GM12878 (cell line): Measurements from ENCODE around the gene PCSK2. TPM values are rescaled to one million over a fixed set of nuclear protein-coding genes. Genes with fewer than 3 reads are reported as not detected.

ENCODE experiments used
- ATAC-seq: fragments of 200-7000 bp; cut with Tn5 transposase; 3 replicates; pipeline ENCODE4 v1.9.1; 2020; ENCODE audit warnings: mild to moderate bottlenecking, moderate library complexity
- BruUV-seq: library from RNA; stranded (reverse); fragments of 400-500 nt; replicated peaks from 2 replicates; lab custom pipeline; 2021; lab: Mats Ljungman, UMichigan
- CTCF ChIA-PET: fragments of 300-600 bp; sonication (Branson Sonifier 250); formaldehyde crosslinking; extraction: SDS; loops from one replicate; lab custom pipeline; 2021; ENCODE audit warnings: inconsistent platforms; lab: Yijun Ruan, JAX
- POLR2A ChIA-PET: fragments of 350-600 bp; formaldehyde crosslinking; extraction: SDS; loops from one replicate; lab custom pipeline; 2021; ENCODE audit warnings: inconsistent platforms; lab: Charles Lee
- RAD21 ChIA-PET: fragments of 300-600 bp; sonication (Branson Sonifier 250); formaldehyde crosslinking; loops from one replicate; lab custom pipeline; 2023; ENCODE audit warnings: antibody characterized with exemption; ENCODE audit not compliant: unreplicated experiment; lab: Charles Lee
- SMC1A ChIA-PET: fragments of 300-600 bp; sonication (Branson Sonifier 250); formaldehyde crosslinking; loops from one replicate; lab custom pipeline; 2023; ENCODE audit not compliant: unreplicated experiment, uncharacterized antibody; lab: Charles Lee
- DNase-seq: peaks from one replicate; pipeline ENCODE4 v3.0.0-alpha.2; 2011; ENCODE audit warnings: low read depth, low spot score
- FAIRE-seq: peaks from 3 replicates; lab custom pipeline; 2011; peaks lifted over from hg19 to GRCh38; lab: Jason Lieb, UNC
- H2AFZ ChIP-seq: 2 replicates; pipeline ENCODE4 v1.6.0; 2011; ENCODE audit warnings: low read depth, low read length, control low read depth; ENCODE audit not compliant: control insufficient read depth
- H3K27ac ChIP-seq: 2 replicates; pipeline ENCODE4 v1.5.1; 2011; ENCODE audit warnings: control low read depth; ENCODE audit not compliant: control insufficient read depth, insufficient read depth
- H3K27me3 ChIP-seq, 2 experiments: replicated peaks in 1 of 2; 2 replicates each; pipeline versions ENCODE4 v1.6.0 to v1.6.1; 2011; ENCODE audit warnings: low read length in 1 of 2; ENCODE audit not compliant: control insufficient read depth in 2 of 2, insufficient read depth in 2 of 2
- H3K36me3 ChIP-seq, 2 experiments: 2 replicates each; pipeline ENCODE4 v1.5.1; 2011; ENCODE audit warnings: low read length in 1 of 2; ENCODE audit not compliant: control insufficient read depth in 2 of 2, insufficient read depth in 2 of 2
- H3K4me1 ChIP-seq: 2 replicates; pipeline ENCODE4 v1.6.1; 2011; ENCODE audit warnings: mild to moderate bottlenecking, low read length, moderate library complexity, mixed read lengths; ENCODE audit not compliant: control insufficient read depth, insufficient read depth
- H3K4me2 ChIP-seq: 2 replicates; pipeline ENCODE4 v1.6.0; 2011; ENCODE audit warnings: control low read depth; ENCODE audit not compliant: control insufficient read depth, insufficient read depth
- H3K4me3 ChIP-seq: fragments of 200-600 bp; sonication (generic); 2 replicates; pipeline ENCODE4 v1.5.1; 2016
- H3K79me2 ChIP-seq: 2 replicates; pipeline ENCODE4 v1.6.0; 2011; ENCODE audit warnings: low read length; ENCODE audit not compliant: control insufficient read depth, insufficient read depth
- H3K9ac ChIP-seq: 2 replicates; pipeline ENCODE4 v1.8.0; 2011; ENCODE audit warnings: low read length, control low read depth, mixed read lengths; ENCODE audit not compliant: control insufficient read depth, insufficient read depth
- H3K9me3 ChIP-seq: replicated peaks from 3 replicates; pipeline ENCODE4 v1.5.1; 2011; ENCODE audit warnings: mild to moderate bottlenecking, low read length; ENCODE audit not compliant: control insufficient read depth, insufficient read depth
- H4K20me1 ChIP-seq: 2 replicates; pipeline ENCODE4 v1.6.0; 2011; ENCODE audit not compliant: control insufficient read depth, insufficient read depth
- ASH2L ChIP-seq: fragments of 300-600, 200-600 bp; sonication (generic); IDR thresholded peaks from 2 replicates; pipeline ENCODE4 v1.6.1; 2017; ENCODE audit warnings: low read depth, mild to moderate bottlenecking, borderline replicate concordance
- CBX3 ChIP-seq: fragments of 200-600 bp; sonication (generic); IDR thresholded peaks from 2 replicates; pipeline ENCODE4 v1.6.1; 2016; ENCODE audit warnings: low read depth, borderline replicate concordance
- NFYA ChIP-seq: IDR thresholded peaks from 2 replicates; pipeline ENCODE4 v1.6.1; 2011; ENCODE audit warnings: low read depth, mild to moderate bottlenecking, low read length, improper control_type of control experiment, borderline replicate concordance
- NFYB ChIP-seq: IDR thresholded peaks from 2 replicates; pipeline ENCODE4 v1.6.1; 2011; ENCODE audit warnings: low read depth, mild to moderate bottlenecking, low read length, improper control_type of control experiment, moderate library complexity; ENCODE audit not compliant: insufficient read depth
- PKNOX1 ChIP-seq: fragments of 450-650 bp; IDR thresholded peaks from 2 replicates; pipeline ENCODE4 v1.6.1; 2016; ENCODE audit warnings: mild to moderate bottlenecking
- RELA ChIP-seq: fragments of 450-650 bp; IDR thresholded peaks from 2 replicates; pipeline ENCODE4 v1.8.0; 2014; ENCODE audit warnings: borderline replicate concordance; ENCODE audit not compliant: partially characterized antibody
- ZNF687 ChIP-seq: fragments of 450-650 bp; IDR thresholded peaks from 2 replicates; pipeline ENCODE4 v1.6.1; 2017; ENCODE audit warnings: mild to moderate bottlenecking, moderate library complexity
- WGBS: methylation state at CpG from one replicate; pipeline ENCODE4 v1.1.6; 2016; ENCODE audit warnings: low lambda C conversion rate; ENCODE audit not compliant: insufficient replicate concordance, insufficient coverage; ENCODE audit errors: missing lambda C conversion rate; 5-methylcytosine and 5-hydroxymethylcytosine counted together
- in situ Hi-C: fragments of 300-500 bp; cut with MboI; formaldehyde crosslinking; loops from 9 replicates; pipeline ENCODE4 v1.14.3; 2018; ENCODE audit warnings: mixed read lengths
- intact Hi-C: fragments of 100-400 bp; cut with micrococcal nuclease; formaldehyde crosslinking; loops from one replicate; pipeline ENCODE4 v1.14.2; 2022; ENCODE audit not compliant: unreplicated experiment
- polyA plus RNA-seq, 11 experiments: library from polyadenylated mRNA; depleted of rRNA in 4 of 11; unstranded in 6 of 11; stranded (reverse) in 5 of 11; fragments of >200 nt; fragmentation: Nextera tagmentation in 4 of 11; fragmentation: Illumina TruSeq in 1 of 11; extraction: Ambion mirVana in 4 of 11; extraction: Trizol in 1 of 11; gene quantifications; 1 replicate in 1 of 11; 2 replicates in 10 of 11; pipeline versions ENCODE4 v1.2.1 to v1.2.3, GENCODE V29; 2011 to 2016; ENCODE audit warnings: inconsistent platforms in 2 of 11, missing spikeins in 2 of 11, low read depth in 1 of 11
- total RNA-seq, 4 experiments: library from RNA; depleted of rRNA in 3 of 4; stranded (reverse); fragments of >200 nt in 3 of 4; fragmentation: Illumina TruSeq in 1 of 4; extraction: Trizol in 1 of 4; gene quantifications; 2 replicates each; pipeline versions ENCODE4 v1.2.1 to v1.2.3, GENCODE V29; 2013 to 2021

PCSK2 gene
- total and polyA plus RNA-seq, 10 of the 15 experiments (the other 5 are each of a cell fraction or from before 2014, with no cell fraction given) = not detected

- 49% methylated on average over 10 of the region's 10 CpGs for WGBS
- RAD21 ChIA-PET = no interaction called here
- H3K27ac ChIP-seq = no peak overlapping the region
- POLR2A ChIA-PET = no interaction called here
- no peaks in the 10 kb centered on the region for H3K79me2 ChIP-seq
- no peak for FAIRE-seq
- H3K27me3 ChIP-seq = no peaks in the 10 kb centered on the region; a peak in 1 of 4 replicates
- TF ChIP-seq ASH2L (no peak), ZNF687 (no peak), CBX3 (no peak), PKNOX1 (no peak), RELA (no peak), NFYB (no peak), NFYA (no peak)
- TF ChIP-seq, all 136 proteins: peak for 0
- in situ Hi-C loops = no loop called here
- Histone ChIP-seq H3K4me3 (no peak overlapping the region), H3K9me3 (no peaks in the 10 kb centered on the region), H3K4me2 (no peak overlapping the region), H3K4me1 (no peaks in the 10 kb centered on the region), H2AFZ (no peak overlapping the region), H4K20me1 (no peaks in the 10 kb centered on the region), H3K9ac (no peak overlapping the region), H3K36me3 (no peaks in the 10 kb centered on the region)
- BruUV-seq = no TSS peak
- intact Hi-C loops = no loop called here
- ChIA-PET SMC1A (no interaction called here), CTCF (interaction anchor here (0.7 kb wide), 1 partner anchor 661 kb away, joined by 3 read pairs; no protein-coding TSS in a partner anchor)
- no peak for DNase-seq
- no peak for ATAC-seq
These were observed 238.4 kb downstream of the PCSK2 start for GRCh38 chr20:17465236-17465635.
